Stromal cell of bone marrow (primary cell): ENCODE results near the gene SERBP1.
"Not testable (repeated sequence)": the region's sequence is repeated elsewhere in the genome, so short reads cannot be mapped to it uniquely, and the experiment has no call there.

Experiments
- DNase-seq: peaks from one replicate; pipeline ENCODE4 v3.0.0-alpha.2; 2012; ENCODE audit warnings: low read depth

The SERBP1 gene

DNA sequence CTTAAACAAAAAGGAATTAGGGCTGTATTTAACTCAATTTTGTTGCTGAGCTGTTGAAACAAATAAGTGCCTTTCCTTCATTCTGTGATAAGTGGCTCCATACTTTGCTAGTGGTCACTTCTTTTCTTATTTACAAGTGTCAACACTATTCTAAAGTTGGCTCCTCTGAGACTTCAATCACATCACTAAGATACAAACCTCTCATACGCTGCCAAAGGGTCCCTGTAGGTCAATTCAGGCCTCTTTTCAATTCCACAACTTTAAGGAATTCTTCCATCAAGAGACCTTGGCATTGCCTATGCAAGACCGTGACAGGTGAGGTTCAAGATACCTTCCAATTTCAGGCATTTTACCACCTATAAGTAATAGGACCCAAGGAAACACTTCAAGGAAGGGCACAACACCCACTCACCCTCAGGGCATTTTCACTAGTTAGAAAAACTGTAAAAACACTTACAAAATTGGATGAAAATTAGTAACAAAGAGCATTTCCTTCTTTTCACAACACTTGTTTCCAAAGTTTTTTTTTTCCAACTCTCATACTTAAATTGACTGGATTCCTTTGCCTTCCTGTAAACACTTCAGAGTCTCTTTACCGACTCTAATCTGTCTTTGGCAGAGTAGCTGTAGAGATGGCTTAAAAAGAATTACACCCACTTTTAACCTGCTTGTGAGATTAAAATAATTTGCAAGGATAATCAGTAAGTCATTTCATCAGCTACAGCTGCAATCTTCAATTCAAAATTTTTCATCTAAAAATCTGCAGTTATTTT is 24.5 kb downstream of the SERBP1 start:
- no peak for DNase-seq

DNA sequence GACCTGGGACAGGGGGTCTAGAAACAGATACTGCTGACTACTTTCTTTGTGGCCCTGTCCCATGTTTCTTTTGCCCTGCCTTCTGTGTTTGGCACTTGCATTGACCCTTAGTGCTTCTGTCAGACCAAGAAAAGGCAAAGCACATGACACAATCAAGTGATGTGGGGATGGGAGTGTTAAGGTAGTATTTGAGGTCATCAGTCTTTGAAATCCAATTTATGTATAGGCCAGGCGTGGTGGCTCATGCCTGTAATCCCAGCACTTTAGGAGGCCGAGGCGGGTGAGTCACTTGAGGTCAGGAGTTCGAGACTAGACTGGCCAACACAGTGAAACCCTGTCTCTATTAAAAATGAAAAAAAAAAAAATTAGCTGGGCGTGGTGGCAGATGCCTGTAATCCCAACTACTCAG is 26.0 kb downstream of the SERBP1 start:
- DNase-seq: peak; percentile 9

GRCh38 chr1:67401443-67401842 is 28.8 kb downstream of the SERBP1 start:
- no peak for DNase-seq

GRCh38 chr1:67400029-67400786 is 30.0 kb downstream of the SERBP1 start:
- not testable (repeated sequence) for DNase-seq

DNA sequence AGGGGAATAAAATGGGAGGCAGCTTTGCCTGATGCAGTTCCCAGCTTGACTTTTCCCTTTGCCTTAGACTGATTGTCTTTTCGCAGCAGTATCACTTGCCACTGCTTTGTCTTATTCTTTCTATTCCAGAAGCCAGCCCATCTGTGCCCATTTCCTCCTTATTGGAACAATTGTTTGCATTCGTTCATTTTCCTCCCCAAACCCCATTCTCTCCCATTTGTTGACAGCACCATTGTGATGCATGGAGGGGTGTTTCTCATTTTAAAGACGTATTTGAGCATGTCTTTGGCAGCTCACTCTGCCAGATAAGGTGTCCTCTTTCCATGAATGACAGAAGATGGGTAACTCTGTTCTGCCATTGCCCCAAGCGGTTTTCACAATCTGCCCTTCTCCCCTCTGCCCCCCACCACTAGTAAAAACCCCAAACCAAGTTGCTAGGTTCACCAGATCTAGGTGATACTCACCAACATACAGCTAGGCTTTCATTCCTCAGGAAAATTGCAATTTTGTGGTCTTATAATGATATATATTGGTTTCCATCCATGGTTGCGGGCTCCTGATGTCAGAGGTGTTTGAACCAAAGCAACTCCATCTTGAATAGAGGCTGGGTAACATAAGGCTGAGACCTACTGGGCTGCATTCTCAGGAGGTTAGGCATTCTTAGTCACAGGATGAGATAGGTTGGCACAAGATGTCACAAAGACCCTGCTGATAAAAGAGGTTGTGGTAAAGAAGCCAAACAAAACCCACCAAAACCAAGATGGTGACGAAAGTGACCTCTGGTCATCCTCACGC is 30.8 kb downstream of the SERBP1 start:
- DNase-seq: no peak

DNA sequence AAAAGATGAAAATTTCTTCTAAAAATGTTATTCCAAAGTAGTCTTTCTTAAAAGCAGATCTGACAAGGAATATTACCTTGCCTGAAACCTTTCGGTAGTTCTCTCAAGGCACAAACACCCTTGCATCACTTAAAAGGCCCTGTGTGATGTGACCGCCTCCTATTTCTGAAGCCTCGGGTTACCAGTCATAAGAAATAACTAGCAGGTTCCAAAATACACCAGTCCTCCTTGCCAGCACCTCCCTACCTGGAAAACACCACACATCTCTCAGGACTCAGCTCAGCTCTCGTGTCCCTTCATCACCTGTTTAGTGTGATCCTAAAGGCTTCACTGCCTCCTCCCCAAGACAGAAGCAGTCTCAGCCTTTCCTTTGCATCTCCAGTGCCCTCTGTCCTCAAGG is 35.7 kb downstream of the SERBP1 start:
- no peak for DNase-seq

GRCh38 chr1:67393737-67394136 is 36.5 kb downstream of the SERBP1 start:
- DNase-seq: no peak

DNA sequence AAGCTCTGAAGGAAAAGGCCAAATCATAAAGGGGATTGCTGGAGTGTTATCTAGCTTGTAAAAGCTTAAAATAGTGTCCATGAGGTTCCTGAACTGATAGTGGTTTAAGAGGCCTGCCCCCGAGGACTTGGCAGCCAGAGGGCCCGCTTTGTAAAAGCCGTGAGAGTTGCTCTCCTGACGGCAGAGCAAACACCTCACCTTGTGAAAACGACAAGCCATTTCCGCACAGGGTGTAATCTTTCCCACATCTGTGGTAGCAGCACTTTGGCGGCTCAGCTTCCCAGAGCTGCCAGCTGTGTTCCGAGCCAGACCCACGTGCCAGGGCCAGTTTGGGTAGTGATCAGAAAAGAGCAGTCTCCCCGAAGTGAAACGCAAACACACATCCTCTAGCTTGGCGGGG is 37.0 kb downstream of the SERBP1 start:
- DNase-seq: no peak

DNA sequence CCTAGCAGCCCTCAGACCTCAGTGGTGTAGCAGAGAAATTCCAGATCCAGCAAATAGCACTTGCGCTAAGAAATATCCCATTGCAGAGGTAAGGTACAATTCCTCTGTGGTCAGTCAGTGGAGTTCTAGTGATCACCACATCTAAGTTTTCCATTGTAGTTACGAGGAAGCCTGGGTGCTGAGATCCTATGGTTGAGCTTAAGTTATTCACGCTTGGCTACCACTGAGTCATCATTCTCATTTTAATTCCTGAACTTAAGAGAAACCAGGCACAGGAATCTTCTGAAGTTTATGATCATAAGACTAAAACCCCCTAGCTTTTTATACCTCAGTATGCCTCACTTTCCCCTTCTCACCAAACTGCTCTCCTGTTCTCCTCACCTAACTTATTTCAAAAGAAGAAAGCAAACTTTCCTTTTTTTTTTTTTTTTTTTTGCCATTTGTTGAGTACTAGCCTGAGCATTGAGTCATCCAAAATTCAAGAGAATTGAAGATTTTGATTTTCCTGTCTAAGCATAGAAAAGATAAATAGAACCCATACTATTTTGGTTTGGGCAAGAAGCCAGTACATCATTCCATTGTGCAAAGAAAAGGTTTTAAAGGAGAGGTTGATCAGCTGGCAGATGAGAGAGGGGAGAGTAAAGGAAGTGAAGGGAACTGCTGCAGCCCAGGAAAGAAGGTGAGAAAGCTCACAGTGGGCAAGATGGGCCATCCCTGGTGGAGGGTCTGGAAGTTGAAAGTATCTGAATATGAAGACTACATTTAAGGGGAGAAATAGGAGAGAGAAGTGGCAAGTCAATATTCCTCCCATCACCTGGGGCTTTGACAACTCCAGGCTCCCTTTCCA is 39.9 kb downstream of the SERBP1 start:
- DNase-seq: peak; percentile 42

DNA sequence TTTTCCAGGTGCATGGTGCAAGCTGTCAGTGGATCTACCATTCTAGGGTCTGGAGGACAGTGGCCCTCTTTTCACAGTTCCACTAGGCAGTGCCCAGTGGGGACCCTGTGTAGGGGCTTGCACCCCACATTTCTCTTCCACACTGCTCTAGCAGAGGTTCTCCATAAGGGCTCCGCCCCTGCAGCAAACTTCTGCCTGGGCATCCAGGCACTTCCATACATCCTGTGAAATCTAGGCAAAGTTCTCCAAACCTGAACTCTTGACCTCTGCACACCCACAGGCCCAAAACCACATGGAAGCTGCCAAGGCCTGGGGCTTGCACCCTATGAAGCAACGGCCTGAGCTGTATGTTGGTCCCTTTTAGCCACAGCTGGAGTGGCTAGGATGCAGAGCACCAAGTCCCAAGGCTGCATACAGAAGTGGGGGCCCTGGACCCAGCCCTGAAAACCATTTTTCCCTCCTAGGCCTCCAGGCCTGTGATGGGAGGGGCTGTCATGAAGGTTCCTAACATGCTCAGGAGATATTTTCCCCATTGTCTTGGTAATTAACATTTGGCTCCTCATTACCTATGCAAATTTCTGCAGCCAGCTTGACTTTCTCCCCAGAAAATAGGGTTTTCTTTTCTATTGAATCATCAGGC is 46.1 kb downstream of the SERBP1 start:
- no peak for DNase-seq

GRCh38 chr1:67382292-67382691 is 47.9 kb downstream of the SERBP1 start:
- no peak for DNase-seq

DNA sequence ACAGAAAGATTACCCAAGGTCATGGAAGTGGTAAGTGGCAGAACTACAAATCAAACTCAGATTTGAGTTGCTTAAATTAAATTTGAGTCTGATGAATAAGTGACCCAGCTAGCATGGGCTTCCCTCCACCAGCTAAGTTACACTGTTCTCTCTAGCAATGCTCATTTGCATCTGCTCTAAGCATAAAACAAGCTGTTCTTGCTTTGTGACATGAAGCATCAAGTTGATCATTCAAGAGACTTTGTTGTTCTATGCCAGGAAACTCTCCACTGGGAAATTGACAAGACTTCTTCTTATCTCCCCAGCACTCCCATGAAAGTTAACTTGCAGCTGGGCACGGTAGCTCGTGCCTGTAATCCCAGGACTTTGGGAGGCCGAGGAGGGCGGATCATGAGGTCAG is 49.0 kb downstream of the SERBP1 start:
- DNase-seq: no peak

GRCh38 chr1:67377253-67377652 is 52.9 kb downstream of the SERBP1 start:
- DNase-seq: no peak

DNA sequence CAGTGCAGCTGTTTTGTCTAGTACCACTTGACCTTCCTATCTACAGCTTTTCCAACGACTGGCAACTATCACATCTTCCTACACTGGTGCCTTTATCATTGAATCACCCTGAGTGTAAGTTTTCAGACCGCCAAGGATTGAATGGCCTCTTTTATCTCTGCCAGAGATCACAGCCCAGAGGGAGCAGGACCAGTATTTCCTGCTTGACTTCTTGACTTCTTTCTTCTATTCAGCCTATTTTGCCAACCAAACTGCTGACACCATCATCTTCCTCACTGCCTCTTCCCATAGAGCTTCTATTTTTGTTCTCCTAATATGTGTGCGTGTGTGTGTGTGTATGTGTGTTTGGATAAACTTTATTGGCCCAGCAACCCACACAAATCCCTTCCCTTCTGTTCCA is 53.8 kb downstream of the SERBP1 start:
- no peak for DNase-seq

DNA sequence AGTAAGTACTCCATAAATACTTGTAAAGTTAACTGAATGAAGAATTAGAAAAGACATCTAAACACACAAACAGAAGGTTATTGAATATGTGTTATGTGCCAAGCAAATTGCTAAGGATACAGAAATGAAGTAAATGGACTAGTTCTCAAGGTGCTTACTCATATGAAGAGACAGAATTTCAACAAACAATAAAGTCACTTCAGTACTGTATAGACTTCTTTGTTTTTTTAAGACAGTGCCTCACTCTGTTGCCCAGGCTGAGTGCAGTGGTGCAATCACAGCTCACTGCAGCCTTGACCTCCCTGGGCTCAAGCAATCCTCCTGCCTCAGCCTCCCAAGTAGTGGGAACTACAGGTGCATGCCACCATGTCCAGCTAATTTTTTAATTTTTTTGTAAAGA is 57.3 kb downstream of the SERBP1 start:
- no peak for DNase-seq

DNA sequence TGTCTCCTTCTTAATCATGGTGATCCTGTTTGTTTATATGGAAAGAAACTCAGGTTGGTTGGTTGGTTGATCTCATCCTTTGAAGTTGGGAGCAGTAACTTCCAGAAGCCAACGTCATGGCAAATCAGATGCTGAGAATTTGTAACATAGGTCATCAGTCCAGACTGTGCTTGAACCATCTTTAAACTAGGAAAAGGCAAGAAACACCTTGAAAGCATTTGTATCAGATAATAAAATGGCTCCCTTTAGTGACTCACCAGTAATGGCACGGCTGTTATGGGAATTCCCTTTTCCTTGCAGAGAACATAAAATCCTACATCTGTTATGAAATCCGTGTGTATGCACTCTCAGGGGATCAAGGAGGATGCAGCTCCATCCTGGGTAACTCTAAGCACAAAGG is 58.1 kb downstream of the SERBP1 start:
- DNase-seq: no peak

- DNase-seq: no peak
Measured at GRCh38 chr1:67371681-67372080, 58.5 kb downstream of the SERBP1 start.

DNA sequence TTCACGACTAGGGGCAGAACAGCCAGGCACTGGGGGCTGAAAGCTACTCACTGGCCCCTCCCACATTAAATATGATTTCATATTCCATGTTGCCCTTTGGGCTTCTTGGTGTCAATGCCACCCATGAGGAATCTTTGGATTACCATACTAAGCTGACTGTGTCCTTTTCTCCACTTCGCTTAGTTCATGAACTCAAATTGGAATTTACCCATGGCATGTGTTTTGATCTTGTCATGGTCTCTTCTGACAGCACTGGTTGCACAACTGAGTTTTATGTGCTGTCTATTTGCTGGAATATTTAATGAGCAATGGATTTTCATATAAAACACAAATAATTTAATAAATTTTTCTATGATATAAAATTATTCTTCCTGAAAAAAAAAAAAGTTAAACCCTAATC is 59.2 kb downstream of the SERBP1 start:
- no peak for DNase-seq

- DNase-seq: no peak
Measured at GRCh38 chr1:67368046-67368514, 62.1 kb downstream of the SERBP1 start.

GRCh38 chr1:67367370-67368045 is 62.7 kb downstream of the SERBP1 start:
- DNase-seq: no peak

DNA sequence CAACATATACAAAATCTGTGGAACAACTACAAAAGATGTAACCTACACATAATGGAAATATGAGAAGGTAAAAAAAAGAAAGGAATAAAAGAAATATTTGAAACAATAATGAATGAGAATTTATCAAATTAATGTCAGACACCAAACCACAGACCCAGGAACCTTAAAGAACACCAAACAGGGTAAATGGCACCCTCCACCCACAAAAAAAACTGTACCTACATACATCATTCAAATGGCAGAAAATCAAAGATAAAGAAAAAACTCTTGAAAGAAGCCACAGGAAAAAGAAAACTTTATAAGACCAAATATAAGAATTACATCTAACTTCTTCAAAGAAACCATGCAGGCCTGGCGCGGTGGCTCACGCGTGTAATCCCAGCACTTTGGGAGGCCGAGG is 68.6 kb downstream of the SERBP1 start:
- DNase-seq: no peak
